OCI-LY1 (cell line): ENCODE data around the gene CHSY1.

Experiments
- CTCF ChIP-seq: fragments of 200-600 bp; sonication (generic), shearing (Covaris generic); IDR thresholded peaks from 2 replicates; pipeline ENCODE4 v1.5.1; 2017; ENCODE audit warnings: mild to moderate bottlenecking, antibody characterized with exemption, low read length, moderate library complexity, mixed read lengths
- EZH2 ChIP-seq: fragments of 200-600 bp; sonication (generic), shearing (Covaris generic); IDR thresholded peaks from 2 replicates; pipeline ENCODE4 v1.8.0; 2017; ENCODE audit warnings: borderline replicate concordance, mixed run types, mild to moderate bottlenecking, antibody characterized with exemption, low read length, moderate library complexity, mixed read lengths

DNA sequence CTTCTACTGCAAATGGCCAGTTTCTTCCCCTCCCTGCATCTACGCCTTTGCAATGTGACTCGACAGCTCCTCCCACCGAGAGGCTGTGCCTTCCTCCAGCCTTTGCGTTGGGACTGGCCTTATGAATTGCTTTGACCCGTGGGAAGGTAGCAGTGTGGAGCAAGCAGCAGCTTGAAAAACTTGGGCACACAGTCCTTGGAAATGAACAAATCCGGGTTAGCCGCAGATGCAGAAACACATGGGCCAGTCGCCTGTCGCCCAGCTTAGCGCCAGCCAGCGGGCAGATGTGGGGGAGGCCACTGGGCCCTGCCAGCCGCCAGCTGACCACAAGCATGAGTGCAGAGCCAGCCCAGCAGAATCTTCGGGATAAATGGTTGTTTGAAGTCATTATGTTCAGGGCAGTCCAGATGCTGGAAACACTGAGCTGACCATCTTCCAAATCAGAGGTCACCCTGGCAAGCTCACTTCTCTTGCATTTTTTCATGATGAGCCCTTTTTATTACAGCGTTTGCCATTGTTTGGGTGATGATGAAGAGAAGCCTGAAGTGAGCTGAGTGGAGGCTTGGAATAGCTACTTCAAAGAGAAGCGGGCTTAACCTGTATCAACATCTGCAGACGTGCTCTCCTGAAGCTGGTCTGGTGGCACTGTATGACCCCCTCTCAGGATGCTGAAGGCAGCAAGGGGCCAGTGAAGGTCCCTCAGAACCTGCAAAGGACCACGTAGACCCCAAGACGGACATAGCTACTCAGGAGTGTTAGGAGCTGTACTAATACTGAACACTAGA lies 15.7 kb upstream of the CHSY1 start:
- TF ChIP-seq CTCF (no peak), EZH2 (no peak)
